ENCODE data around the gene ADAD2. TPM values are rescaled to one million over a fixed set of nuclear protein-coding genes. Genes with fewer than 3 reads are reported as not detected.
A peak's percentile ranks its signal among the peaks of the same experiment; 100 is the strongest.

ADAD2 gene
- total RNA-seq, 1 donor from 2014 or later, result not detected

GRCh38 chr16:84220851-84221250 lies 29.9 kb downstream of the ADAD2 start:
- no peak for DNase-seq (ENCODE audit: low spot score)
- no peak for ATAC-seq

- ATAC-seq (no peak), DNase-seq (ENCODE audit: low spot score) (no peak)
These were observed 32.5 kb downstream of the ADAD2 start for GRCh38 chr16:84223456-84223855.

- ATAC-seq (peak; percentile 61), DNase-seq (ENCODE audit: low spot score) (no peak)
These were observed 33.6 kb downstream of the ADAD2 start for GRCh38 chr16:84224554-84224953.

GRCh38 chr16:84225126-84225525 lies 34.2 kb downstream of the ADAD2 start:
- DNase-seq (ENCODE audit: low spot score) (no peak), ATAC-seq (no peak)

- DNase-seq (ENCODE audit: low spot score), result no peak
- no peak for ATAC-seq
These were observed 34.6 kb downstream of the ADAD2 start for GRCh38 chr16:84225571-84225970.

GRCh38 chr16:84226026-84226425 lies 35.1 kb downstream of the ADAD2 start:
- DNase-seq (ENCODE audit: low spot score) (no peak), ATAC-seq (no peak)

- no peak for DNase-seq (ENCODE audit: low spot score)
- no peak for ATAC-seq
These were observed 36.6 kb downstream of the ADAD2 start for GRCh38 chr16:84227548-84227947.

- no peak for DNase-seq (ENCODE audit: low spot score)
- no peak for ATAC-seq
These were observed 37.4 kb downstream of the ADAD2 start for GRCh38 chr16:84228256-84228838.

GRCh38 chr16:84229471-84229870 lies 38.5 kb downstream of the ADAD2 start:
- no peak for ATAC-seq
- DNase-seq (ENCODE audit: low spot score), result no peak

- ATAC-seq (no peak), DNase-seq (ENCODE audit: low spot score) (no peak)
These were observed 41.1 kb downstream of the ADAD2 start for GRCh38 chr16:84232060-84232459.

GRCh38 chr16:84232969-84233368 lies 42.0 kb downstream of the ADAD2 start:
- DNase-seq (ENCODE audit: low spot score), result no peak
- no peak for ATAC-seq

GRCh38 chr16:84233748-84234147 lies 42.8 kb downstream of the ADAD2 start:
- DNase-seq (ENCODE audit: low spot score) (no peak), ATAC-seq (no peak)

- ATAC-seq, result no peak
- no peak for DNase-seq (ENCODE audit: low spot score)
These were observed 43.6 kb downstream of the ADAD2 start for GRCh38 chr16:84234321-84235241.

- DNase-seq (ENCODE audit: low spot score), result no peak
These were observed 45.7 kb downstream of the ADAD2 start for GRCh38 chr16:84236671-84237070.

GRCh38 chr16:84237994-84238750 lies 47.2 kb downstream of the ADAD2 start:
- DNase-seq (ENCODE audit: low spot score), result no peak

More at GRCh38 chr16:84236671-84237070, 45.7 kb downstream of the ADAD2 start:
- no peak for ATAC-seq

GRCh38 chr16:84239141-84239769 lies 48.3 kb downstream of the ADAD2 start:
- no peak for DNase-seq (ENCODE audit: low spot score)
- no peak for ATAC-seq

More at GRCh38 chr16:84237994-84238750, 47.2 kb downstream of the ADAD2 start:
- ATAC-seq, result no peak

- DNase-seq (ENCODE audit: low spot score) (no peak), ATAC-seq (no peak)
These were observed 49.0 kb downstream of the ADAD2 start, which contains the start of gene KCNG4 for GRCh38 chr16:84239909-84240308. KCNG4 (minus strand) TSS chr16:84240012; CDS start chr16:84237485, 2,527 bp downstream.

- ATAC-seq (no peak), DNase-seq (ENCODE audit: low spot score) (no peak)
These were observed 49.5 kb downstream of the ADAD2 start for GRCh38 chr16:84240455-84240854.

- DNase-seq (ENCODE audit: low spot score) (no peak), ATAC-seq (no peak)
These were observed 50.8 kb downstream of the ADAD2 start for GRCh38 chr16:84241778-84242177.

GRCh38 chr16:84242839-84243238 lies 51.9 kb downstream of the ADAD2 start:
- ATAC-seq, result no peak
- DNase-seq (ENCODE audit: low spot score), result no peak

GRCh38 chr16:84243732-84244131 lies 52.8 kb downstream of the ADAD2 start:
- ATAC-seq, result no peak

More at GRCh38 chr16:84243732-84244131, 52.8 kb downstream of the ADAD2 start:
- DNase-seq (ENCODE audit: low spot score), result no peak
